Measurements from ENCODE around the gene LRRIQ1. TPM values are rescaled to one million over a fixed set of nuclear protein-coding genes. Genes with fewer than 3 reads are reported as not detected.
"Not testable (repeated sequence)": the region's sequence is repeated elsewhere in the genome, so short reads cannot be mapped to it uniquely, and the experiment has no call there.

Gene LRRIQ1
- total RNA-seq, 2 experiments from 2014 or later, result not detected

DNA sequence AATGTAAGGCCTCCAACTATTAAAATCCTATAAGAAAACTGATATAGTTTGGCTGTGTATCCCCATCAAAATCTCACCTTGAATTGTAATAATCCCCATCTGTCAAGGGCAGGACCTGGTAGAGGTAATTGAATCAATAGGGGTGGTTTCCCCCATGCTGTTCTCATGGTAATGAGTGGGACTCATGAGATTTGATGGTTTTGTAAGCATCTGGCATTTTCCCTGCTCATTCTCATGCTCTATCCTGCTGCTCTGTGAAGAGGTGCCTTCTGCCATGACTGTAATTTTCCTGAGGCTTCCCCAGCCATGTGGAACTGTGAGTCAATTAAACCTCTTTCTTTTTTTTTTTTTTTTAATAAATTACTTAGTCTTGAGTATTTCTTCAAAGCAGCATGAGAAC, 31.9 kb upstream of the LRRIQ1 start:
- Histone ChIP-seq H3K9me2 (ENCODE audit: insufficient read depth, low read length) (no peaks in the 10 kb centered on the region), H3K4me3 (ENCODE audit: low read depth, low read length, poor library complexity, severe bottlenecking) (no peak overlapping the region), H3K27ac (ENCODE audit: low read depth, low read length, poor library complexity, severe bottlenecking) (no peak overlapping the region), H3K36me3 (ENCODE audit: insufficient read depth, low read length) (no peaks in the 10 kb centered on the region), H2AFZ (ENCODE audit: low read length) (no peak overlapping the region), H3K79me2 (ENCODE audit: insufficient read depth, low read depth, low read length) (no peaks in the 10 kb centered on the region), H4K20me1 (ENCODE audit: insufficient read depth, low read length) (no peaks in the 10 kb centered on the region), H3K4me1 (ENCODE audit: insufficient read depth, low read length, poor library complexity, severe bottlenecking) (no peaks in the 10 kb centered on the region), H3K9me3 (ENCODE audit: low read length) (no peaks in the 10 kb centered on the region), H3K4me2 (ENCODE audit: low read length) (no peak overlapping the region)
- DNase-seq (ENCODE audit: low spot score), result no peak
- ChIA-PET POLR2A (no interaction called here), CTCF (ENCODE audit: unreplicated experiment) (no interaction called here)
- intact Hi-C loops (cut with micrococcal nuclease; ENCODE audit: unreplicated experiment), result no loop called here
- TF ChIP-seq EZH2phosphoT487 (IDR thresholded peaks at IDR 0.05; ENCODE audit: borderline replicate concordance, low read depth, low read length), result no peak
- TF ChIP-seq, protein P1, sequence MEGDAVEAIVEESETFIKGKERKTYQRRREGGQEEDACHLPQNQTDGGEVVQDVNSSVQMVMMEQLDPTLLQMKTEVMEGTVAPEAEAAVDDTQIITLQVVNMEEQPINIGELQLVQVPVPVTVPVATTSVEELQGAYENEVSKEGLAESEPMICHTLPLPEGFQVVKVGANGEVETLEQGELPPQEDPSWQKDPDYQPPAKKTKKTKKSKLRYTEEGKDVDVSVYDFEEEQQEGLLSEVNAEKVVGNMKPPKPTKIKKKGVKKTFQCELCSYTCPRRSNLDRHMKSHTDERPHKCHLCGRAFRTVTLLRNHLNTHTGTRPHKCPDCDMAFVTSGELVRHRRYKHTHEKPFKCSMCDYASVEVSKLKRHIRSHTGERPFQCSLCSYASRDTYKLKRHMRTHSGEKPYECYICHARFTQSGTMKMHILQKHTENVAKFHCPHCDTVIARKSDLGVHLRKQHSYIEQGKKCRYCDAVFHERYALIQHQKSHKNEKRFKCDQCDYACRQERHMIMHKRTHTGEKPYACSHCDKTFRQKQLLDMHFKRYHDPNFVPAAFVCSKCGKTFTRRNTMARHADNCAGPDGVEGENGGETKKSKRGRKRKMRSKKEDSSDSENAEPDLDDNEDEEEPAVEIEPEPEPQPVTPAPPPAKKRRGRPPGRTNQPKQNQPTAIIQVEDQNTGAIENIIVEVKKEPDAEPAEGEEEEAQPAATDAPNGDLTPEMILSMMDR (conservative IDR thresholded peaks at IDR 0.05; ENCODE audit: low read length), result no peak
- no TSS peak for BruUV-seq (replicated peaks)

DNA sequence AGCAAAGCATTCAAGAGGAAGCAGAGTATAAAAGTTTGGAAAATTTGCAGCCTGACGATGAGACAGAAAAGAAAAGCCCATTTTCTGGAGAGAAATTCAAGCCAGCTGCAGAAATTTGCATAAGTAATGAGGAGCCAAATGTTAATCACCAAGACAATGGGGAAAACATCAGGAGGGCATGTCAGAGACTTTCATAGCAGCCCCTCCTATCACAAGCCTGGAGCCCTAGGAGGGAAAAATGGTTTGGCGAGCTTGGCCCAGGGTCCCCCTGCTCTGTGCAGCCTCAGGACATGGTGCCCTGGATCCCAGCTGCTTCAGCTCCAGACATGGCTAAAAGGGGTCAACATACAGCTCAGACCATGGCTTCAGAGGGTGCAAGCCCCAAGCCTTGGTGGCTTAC, 31.1 kb upstream of the LRRIQ1 start:
- H2AFZ ChIP-seq (ENCODE audit: low read length); H3K36me3 ChIP-seq (ENCODE audit: insufficient read depth, low read length); H3K9me3 ChIP-seq (ENCODE audit: low read length); BruUV-seq (replicated peaks); H3K4me3 ChIP-seq (ENCODE audit: low read depth, low read length, poor library complexity, severe bottlenecking); H3K4me1 ChIP-seq (ENCODE audit: insufficient read depth, low read length, poor library complexity, severe bottlenecking); DNase-seq (ENCODE audit: low spot score); intact Hi-C loops (cut with micrococcal nuclease; ENCODE audit: unreplicated experiment); POLR2A ChIA-PET; CTCF ChIA-PET (ENCODE audit: unreplicated experiment); H3K9me2 ChIP-seq (ENCODE audit: insufficient read depth, low read length); H4K20me1 ChIP-seq (ENCODE audit: insufficient read depth, low read length); H3K79me2 ChIP-seq (ENCODE audit: insufficient read depth, low read depth, low read length); H3K27ac ChIP-seq (ENCODE audit: low read depth, low read length, poor library complexity, severe bottlenecking); H3K4me2 ChIP-seq (ENCODE audit: low read length): not testable (repeated sequence)

GRCh38 chr12:85005615-85006014, 30.5 kb upstream of the LRRIQ1 start:
- no peak for DNase-seq (ENCODE audit: low spot score)
- Histone ChIP-seq H3K27ac (ENCODE audit: low read depth, low read length, poor library complexity, severe bottlenecking) (no peak overlapping the region), H3K36me3 (ENCODE audit: insufficient read depth, low read length) (no peaks in the 10 kb centered on the region), H3K9me3 (ENCODE audit: low read length) (no peaks in the 10 kb centered on the region), H3K4me3 (ENCODE audit: low read depth, low read length, poor library complexity, severe bottlenecking) (no peak overlapping the region), H2AFZ (ENCODE audit: low read length) (no peak overlapping the region), H3K4me2 (ENCODE audit: low read length) (no peak overlapping the region), H4K20me1 (ENCODE audit: insufficient read depth, low read length) (no peaks in the 10 kb centered on the region), H3K9me2 (ENCODE audit: insufficient read depth, low read length) (no peaks in the 10 kb centered on the region), H3K4me1 (ENCODE audit: insufficient read depth, low read length, poor library complexity, severe bottlenecking) (no peaks in the 10 kb centered on the region), H3K79me2 (ENCODE audit: insufficient read depth, low read depth, low read length) (no peaks in the 10 kb centered on the region)
- ChIA-PET CTCF (ENCODE audit: unreplicated experiment) (no interaction called here), POLR2A (no interaction called here)
- BruUV-seq (replicated peaks), result no TSS peak
- intact Hi-C loops (cut with micrococcal nuclease; ENCODE audit: unreplicated experiment), result no loop called here
- no peak for TF ChIP-seq EZH2phosphoT487 (IDR thresholded peaks at IDR 0.05; ENCODE audit: borderline replicate concordance, low read depth, low read length)
- TF ChIP-seq, protein P1 (conservative IDR thresholded peaks at IDR 0.05; ENCODE audit: low read length), result no peak
